ENCODE measurements around the gene PIP5K1B. TPM values are rescaled to one million over a fixed set of nuclear protein-coding genes. Genes with fewer than 3 reads are reported as not detected.

Gene PIP5K1B, protein sequence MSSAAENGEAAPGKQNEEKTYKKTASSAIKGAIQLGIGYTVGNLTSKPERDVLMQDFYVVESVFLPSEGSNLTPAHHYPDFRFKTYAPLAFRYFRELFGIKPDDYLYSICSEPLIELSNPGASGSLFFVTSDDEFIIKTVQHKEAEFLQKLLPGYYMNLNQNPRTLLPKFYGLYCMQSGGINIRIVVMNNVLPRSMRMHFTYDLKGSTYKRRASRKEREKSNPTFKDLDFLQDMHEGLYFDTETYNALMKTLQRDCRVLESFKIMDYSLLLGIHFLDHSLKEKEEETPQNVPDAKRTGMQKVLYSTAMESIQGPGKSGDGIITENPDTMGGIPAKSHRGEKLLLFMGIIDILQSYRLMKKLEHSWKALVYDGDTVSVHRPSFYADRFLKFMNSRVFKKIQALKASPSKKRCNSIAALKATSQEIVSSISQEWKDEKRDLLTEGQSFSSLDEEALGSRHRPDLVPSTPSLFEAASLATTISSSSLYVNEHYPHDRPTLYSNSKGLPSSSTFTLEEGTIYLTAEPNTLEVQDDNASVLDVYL
- total RNA-seq (2014; rRNA removed; shearing (Covaris generic)) (3.8 and 4.8 TPM in 2 replicates), total RNA-seq (2022) (10.7 and 11.5 TPM in 2 replicates), Bru-seq, nascent RNA (percentile 58 among the genes with signal in this experiment), BruChase-seq, experiment 1, labeled RNA remaining after a 6-hour chase (percentile 53 among the genes with signal in this experiment), BruChase-seq, experiment 2, labeled RNA remaining after a 2-hour chase (percentile 53 among the genes with signal in this experiment)
- long read RNA-seq, partial matches to known transcripts = 0 of 3 reads
- long read RNA-seq, other reads (novel, unspliced or antisense) = 3 of 3 reads

DNA sequence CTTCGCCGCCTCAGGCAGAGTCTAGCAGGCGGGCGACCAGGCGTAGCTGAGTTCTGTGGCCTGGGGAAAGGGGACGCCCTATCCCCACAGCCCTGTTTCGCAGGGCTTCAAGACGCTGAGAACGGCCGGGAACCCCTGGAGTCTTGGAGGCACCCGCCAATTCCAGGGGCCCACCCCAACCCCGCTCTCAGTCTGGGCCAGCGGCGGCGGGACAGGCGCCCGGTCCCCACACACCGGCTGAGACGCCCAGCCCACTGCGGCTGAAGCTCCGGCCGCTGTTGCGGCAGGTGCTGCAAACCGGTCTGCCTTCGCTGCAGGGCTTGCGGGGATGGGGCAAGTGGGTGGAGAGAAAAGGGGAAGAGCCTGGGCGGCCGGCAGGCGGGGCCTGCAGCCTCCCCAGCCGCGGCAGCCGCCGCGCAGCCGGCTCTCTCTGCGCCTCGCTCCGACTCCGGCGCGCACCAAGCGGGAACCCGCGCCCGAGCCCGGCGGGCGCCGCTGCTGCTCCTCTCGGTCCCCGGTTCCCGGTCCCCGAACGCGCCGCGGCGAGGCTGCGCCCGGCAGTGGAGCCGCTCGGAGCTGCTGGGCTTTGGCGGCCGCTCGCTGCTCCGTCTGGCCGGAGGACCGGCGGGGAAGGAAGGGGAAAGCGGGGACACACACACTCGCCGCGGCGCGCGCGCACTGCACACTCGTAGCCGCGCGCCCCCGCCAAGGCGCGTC is at the start of gene PIP5K1B:
TSS of gene PIP5K1B (plus strand) at position 427 of the 717 bp plus-strand sequence. CDS start 117,375 bp downstream, outside the sequence.
- peak within 1 kb of the TSS; percentile 82 for H3K4me3 ChIP-seq (ENCODE audit: low read depth, low read length, poor library complexity, severe bottlenecking)
- H3K9me3 ChIP-seq (ENCODE audit: low read length) = no peaks in the 10 kb centered on the region
- no TSS peak for BruUV-seq (replicated peaks)
- peaks cover 43% of the 10 kb centered on the region for H3K4me1 ChIP-seq (ENCODE audit: insufficient read depth, low read length, poor library complexity, severe bottlenecking)
- no peaks in the 10 kb centered on the region for H3K36me3 ChIP-seq (ENCODE audit: insufficient read depth, low read length)
- ChIA-PET CTCF (ENCODE audit: unreplicated experiment) (interaction anchor here (1.4 kb wide), 1 partner anchor 21 kb away, joined by 3 read pairs; no protein-coding TSS in a partner anchor), POLR2A (interaction anchor here (0.5 to 1.2 kb wide), 6 partner anchors 21 to 293 kb away, joined by 3 to 5 read pairs (median 3); no protein-coding TSS in a partner anchor)
- no peaks in the 10 kb centered on the region for H3K79me2 ChIP-seq (ENCODE audit: insufficient read depth, low read depth, low read length)
- H3K4me2 ChIP-seq (ENCODE audit: low read length) = peak within 1 kb of the TSS; percentile 91
- H3K9me2 ChIP-seq (ENCODE audit: insufficient read depth, low read length) = no peaks in the 10 kb centered on the region
- peak within 1 kb of the TSS; percentile 59 for H3K27ac ChIP-seq (ENCODE audit: low read depth, low read length, poor library complexity, severe bottlenecking)
- peak; percentile 92 for DNase-seq (ENCODE audit: low spot score)
- TF ChIP-seq, protein P1, sequence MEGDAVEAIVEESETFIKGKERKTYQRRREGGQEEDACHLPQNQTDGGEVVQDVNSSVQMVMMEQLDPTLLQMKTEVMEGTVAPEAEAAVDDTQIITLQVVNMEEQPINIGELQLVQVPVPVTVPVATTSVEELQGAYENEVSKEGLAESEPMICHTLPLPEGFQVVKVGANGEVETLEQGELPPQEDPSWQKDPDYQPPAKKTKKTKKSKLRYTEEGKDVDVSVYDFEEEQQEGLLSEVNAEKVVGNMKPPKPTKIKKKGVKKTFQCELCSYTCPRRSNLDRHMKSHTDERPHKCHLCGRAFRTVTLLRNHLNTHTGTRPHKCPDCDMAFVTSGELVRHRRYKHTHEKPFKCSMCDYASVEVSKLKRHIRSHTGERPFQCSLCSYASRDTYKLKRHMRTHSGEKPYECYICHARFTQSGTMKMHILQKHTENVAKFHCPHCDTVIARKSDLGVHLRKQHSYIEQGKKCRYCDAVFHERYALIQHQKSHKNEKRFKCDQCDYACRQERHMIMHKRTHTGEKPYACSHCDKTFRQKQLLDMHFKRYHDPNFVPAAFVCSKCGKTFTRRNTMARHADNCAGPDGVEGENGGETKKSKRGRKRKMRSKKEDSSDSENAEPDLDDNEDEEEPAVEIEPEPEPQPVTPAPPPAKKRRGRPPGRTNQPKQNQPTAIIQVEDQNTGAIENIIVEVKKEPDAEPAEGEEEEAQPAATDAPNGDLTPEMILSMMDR (conservative IDR thresholded peaks at IDR 0.05; ENCODE audit: low read length) = peak; percentile 23; the same call in 1 of the 2 replicates
- TF ChIP-seq EZH2phosphoT487 (IDR thresholded peaks at IDR 0.05; ENCODE audit: borderline replicate concordance, low read depth, low read length) = no peak
- intact Hi-C loops (cut with micrococcal nuclease; ENCODE audit: unreplicated experiment) = loop anchor here (1.0 to 5.0 kb wide), 6 partner anchors 18 to 292 kb away; a partner anchor contains a TSS
- peak within 1 kb of the TSS; percentile 72 for H2AFZ ChIP-seq (ENCODE audit: low read length)
- peaks cover 9% of the 10 kb centered on the region; the same call in 1 of the 2 replicates for H4K20me1 ChIP-seq (ENCODE audit: insufficient read depth, low read length)

DNA sequence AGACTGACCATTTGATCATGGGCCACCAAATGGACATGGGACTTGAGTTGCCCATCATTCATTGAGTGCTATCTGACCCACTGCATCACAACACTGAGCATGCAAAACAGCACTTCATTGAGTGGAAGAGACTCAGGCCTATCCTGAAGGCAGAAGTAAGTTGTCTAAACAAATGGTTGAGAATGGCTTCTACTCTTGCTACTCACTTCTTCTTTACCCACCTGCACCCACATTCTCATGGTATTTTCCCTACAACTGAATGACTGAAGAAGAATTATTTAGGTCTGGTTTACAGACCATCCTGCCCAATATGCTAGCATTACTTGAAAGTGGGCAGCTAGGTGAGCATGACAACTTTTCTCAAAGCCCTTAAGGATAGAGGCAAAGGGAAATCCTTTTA is 41.0 kb upstream of the PIP5K1B start:
- POLR2A ChIA-PET = no interaction called here
- no TSS peak for BruUV-seq (replicated peaks)
- no peak for TF ChIP-seq EZH2phosphoT487 (IDR thresholded peaks at IDR 0.05; ENCODE audit: borderline replicate concordance, low read depth, low read length)
- TF ChIP-seq, protein P1 (conservative IDR thresholded peaks at IDR 0.05; ENCODE audit: low read length) = no peak
- no peak overlapping the region for H3K4me2 ChIP-seq (ENCODE audit: low read length)
- no peak overlapping the region for H2AFZ ChIP-seq (ENCODE audit: low read length)
- CTCF ChIA-PET (ENCODE audit: unreplicated experiment) = no interaction called here
- H3K79me2 ChIP-seq (ENCODE audit: insufficient read depth, low read depth, low read length) = no peaks in the 10 kb centered on the region
- no peak for DNase-seq (ENCODE audit: low spot score)
- H4K20me1 ChIP-seq (ENCODE audit: insufficient read depth, low read length) = no peaks in the 10 kb centered on the region
- intact Hi-C loops (cut with micrococcal nuclease; ENCODE audit: unreplicated experiment) = no loop called here
- no peaks in the 10 kb centered on the region for H3K9me2 ChIP-seq (ENCODE audit: insufficient read depth, low read length)
- no peak overlapping the region for H3K4me3 ChIP-seq (ENCODE audit: low read depth, low read length, poor library complexity, severe bottlenecking)
- no peaks in the 10 kb centered on the region for H3K36me3 ChIP-seq (ENCODE audit: insufficient read depth, low read length)
- H3K27ac ChIP-seq (ENCODE audit: low read depth, low read length, poor library complexity, severe bottlenecking) = no peak overlapping the region
- H3K4me1 ChIP-seq (ENCODE audit: insufficient read depth, low read length, poor library complexity, severe bottlenecking) = no peaks in the 10 kb centered on the region
- H3K9me3 ChIP-seq (ENCODE audit: low read length) = no peaks in the 10 kb centered on the region

Measured in OCI-LY7 (cell line).